ENCODE results near the gene ARHGAP10. TPM values are rescaled to one million over a fixed set of nuclear protein-coding genes. Genes with fewer than 3 reads are reported as not detected.

The ARHGAP10 gene
- total and polyA plus RNA-seq, 2 donors (not counting 1 experiment from before 2014, with no cell fraction given): 0.10 to 0.34 TPM

DNA sequence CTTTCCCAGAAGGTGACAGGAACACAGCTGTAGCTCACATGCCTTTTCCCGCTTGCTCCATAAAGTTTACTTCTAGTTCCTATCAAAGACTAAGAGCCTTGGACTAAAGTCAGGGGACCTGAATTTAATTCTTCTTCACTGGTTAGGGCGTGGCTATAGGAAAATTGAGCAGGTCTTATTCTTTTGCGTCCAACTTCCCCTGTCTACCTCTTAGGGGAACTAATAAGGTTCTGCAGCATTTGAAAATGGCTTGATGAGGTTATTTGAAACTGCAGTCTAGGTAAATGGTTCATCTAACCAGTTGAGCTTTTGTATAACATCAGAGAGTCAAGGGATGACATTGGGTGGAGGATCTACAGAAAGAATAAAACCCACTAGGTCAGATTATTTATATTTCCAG, 2.6 kb downstream of the ARHGAP10 start:
- Histone ChIP-seq H2AFZ (ENCODE audit: insufficient read depth, low read depth, low read length, poor library complexity, severe bottlenecking) (no peak overlapping the region), H3K9ac (ENCODE audit: low read length) (no peak overlapping the region), H3K79me2 (ENCODE audit: control insufficient read depth, insufficient read depth, low read length) (no peaks in the 10 kb centered on the region), H3K36me3 (replicated peaks in 1 of 2; ENCODE audit: control extremely low read depth in 1 of 2, control insufficient read depth in 1 of 2, extremely low read depth in 1 of 2, insufficient read depth in 2 of 2, low read length in 1 of 2) (no peaks in the 10 kb centered on the region), H3K27ac (ENCODE audit: low read length in 2 of 2) (no peak overlapping the region), H3K9me3 (ENCODE audit: control extremely low read depth in 1 of 3, control insufficient read depth in 2 of 3, insufficient read depth in 1 of 3, low read length in 2 of 3) (peaks cover 0 to 3% (median 0%) of the 10 kb centered on the region in 3 donors), H3K27me3 (replicated peaks in 1 of 4; ENCODE audit: control extremely low read depth in 1 of 4, control insufficient read depth in 3 of 4, insufficient read depth in 4 of 4, low read length in 3 of 4) (peaks cover 0 to 44% (median 26%) of the 10 kb centered on the region in 4 experiments), H3K4me1 (ENCODE audit: control insufficient read depth in 2 of 2, insufficient read depth in 2 of 2, low read length in 2 of 2) (peaks cover 16 to 22% of the 10 kb centered on the region in 2 donors), H4K20me1 (ENCODE audit: control insufficient read depth, insufficient read depth, low read length, poor library complexity, severe bottlenecking) (no peaks in the 10 kb centered on the region), H3K4me2 (replicated peaks; ENCODE audit: low read depth, low read length, poor library complexity, severe bottlenecking) (no peak overlapping the region), H3K4me3 (ENCODE audit: control extremely low read depth in 1 of 5, extremely low read depth in 1 of 5, insufficient read depth in 1 of 5, low read depth in 2 of 5, low read length in 4 of 5) (no peak overlapping the region)
- TF ChIP-seq EZH2 (IDR thresholded peaks at IDR 0.05; ENCODE audit: borderline replicate concordance, insufficient read depth, low read depth, low read length, poor library complexity, severe bottlenecking): no peak
- TF ChIP-seq, protein P1, sequence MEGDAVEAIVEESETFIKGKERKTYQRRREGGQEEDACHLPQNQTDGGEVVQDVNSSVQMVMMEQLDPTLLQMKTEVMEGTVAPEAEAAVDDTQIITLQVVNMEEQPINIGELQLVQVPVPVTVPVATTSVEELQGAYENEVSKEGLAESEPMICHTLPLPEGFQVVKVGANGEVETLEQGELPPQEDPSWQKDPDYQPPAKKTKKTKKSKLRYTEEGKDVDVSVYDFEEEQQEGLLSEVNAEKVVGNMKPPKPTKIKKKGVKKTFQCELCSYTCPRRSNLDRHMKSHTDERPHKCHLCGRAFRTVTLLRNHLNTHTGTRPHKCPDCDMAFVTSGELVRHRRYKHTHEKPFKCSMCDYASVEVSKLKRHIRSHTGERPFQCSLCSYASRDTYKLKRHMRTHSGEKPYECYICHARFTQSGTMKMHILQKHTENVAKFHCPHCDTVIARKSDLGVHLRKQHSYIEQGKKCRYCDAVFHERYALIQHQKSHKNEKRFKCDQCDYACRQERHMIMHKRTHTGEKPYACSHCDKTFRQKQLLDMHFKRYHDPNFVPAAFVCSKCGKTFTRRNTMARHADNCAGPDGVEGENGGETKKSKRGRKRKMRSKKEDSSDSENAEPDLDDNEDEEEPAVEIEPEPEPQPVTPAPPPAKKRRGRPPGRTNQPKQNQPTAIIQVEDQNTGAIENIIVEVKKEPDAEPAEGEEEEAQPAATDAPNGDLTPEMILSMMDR (IDR thresholded peaks at IDR 0.05): no peak
- CTCF ChIA-PET: interaction anchor here (1.1 kb wide), 1 partner anchor 145 kb away, joined by 4 read pairs; no protein-coding TSS in a partner anchor
- intact Hi-C loops (cut with micrococcal nuclease): no loop called here
- no CpG with 5 or more reads among the region's 3 CpGs for WGBS (ENCODE audit: insufficient coverage)
- ATAC-seq (ENCODE audit: low read depth): no peak
- no peak overlapping the region for H3K27ac Mint-ChIP-seq
- H3K4me1 Mint-ChIP-seq: peaks cover 17% of the 10 kb centered on the region
- H3K9me3 Mint-ChIP-seq (ENCODE audit: insufficient read depth): no peaks in the 10 kb centered on the region
- no peak for DNase-seq
- H3K4me3 Mint-ChIP-seq: no peak overlapping the region
- POLR2A ChIA-PET: no interaction called here
- peaks cover 49% of the 10 kb centered on the region for H3K27me3 Mint-ChIP-seq

- 100% methylated on average over 2 of the region's 6 CpGs for WGBS (ENCODE audit: insufficient coverage)
- H3K27ac Mint-ChIP-seq: no peak overlapping the region
- Histone ChIP-seq H4K20me1 (ENCODE audit: control insufficient read depth, insufficient read depth, low read length, poor library complexity, severe bottlenecking) (no peaks in the 10 kb centered on the region), H2AFZ (ENCODE audit: insufficient read depth, low read depth, low read length, poor library complexity, severe bottlenecking) (no peak overlapping the region), H3K27ac (ENCODE audit: low read length in 2 of 2) (no peak overlapping the region), H3K36me3 (replicated peaks in 1 of 2; ENCODE audit: control extremely low read depth in 1 of 2, control insufficient read depth in 1 of 2, extremely low read depth in 1 of 2, insufficient read depth in 2 of 2, low read length in 1 of 2) (no peaks in the 10 kb centered on the region), H3K27me3 (replicated peaks in 1 of 4; ENCODE audit: control extremely low read depth in 1 of 4, control insufficient read depth in 3 of 4, insufficient read depth in 4 of 4, low read length in 3 of 4) (peaks cover 0 to 44% (median 26%) of the 10 kb centered on the region in 4 experiments), H3K4me2 (replicated peaks; ENCODE audit: low read depth, low read length, poor library complexity, severe bottlenecking) (no peak overlapping the region), H3K4me3 (ENCODE audit: control extremely low read depth in 1 of 5, extremely low read depth in 1 of 5, insufficient read depth in 1 of 5, low read depth in 2 of 5, low read length in 4 of 5) (no peak overlapping the region), H3K79me2 (ENCODE audit: control insufficient read depth, insufficient read depth, low read length) (no peaks in the 10 kb centered on the region), H3K9me3 (ENCODE audit: control extremely low read depth in 1 of 3, control insufficient read depth in 2 of 3, insufficient read depth in 1 of 3, low read length in 2 of 3) (peaks cover 0 to 3% (median 0%) of the 10 kb centered on the region in 3 donors), H3K9ac (ENCODE audit: low read length) (no peak overlapping the region), H3K4me1 (ENCODE audit: control insufficient read depth in 2 of 2, insufficient read depth in 2 of 2, low read length in 2 of 2) (peaks cover 16 to 22% of the 10 kb centered on the region in 2 donors)
- ChIA-PET CTCF (no interaction called here), POLR2A (no interaction called here)
- DNase-seq (no peak), ATAC-seq (ENCODE audit: low read depth) (no peak)
- no peak overlapping the region for H3K4me3 Mint-ChIP-seq
- peaks cover 45% of the 10 kb centered on the region for H3K27me3 Mint-ChIP-seq
- intact Hi-C loops (cut with micrococcal nuclease): no loop called here
- no peaks in the 10 kb centered on the region for H3K9me3 Mint-ChIP-seq (ENCODE audit: insufficient read depth)
- no peak for TF ChIP-seq EZH2 (IDR thresholded peaks at IDR 0.05; ENCODE audit: borderline replicate concordance, insufficient read depth, low read depth, low read length, poor library complexity, severe bottlenecking)
- TF ChIP-seq, protein P1 (IDR thresholded peaks at IDR 0.05): no peak
- peaks cover 17% of the 10 kb centered on the region for H3K4me1 Mint-ChIP-seq
These were observed 3.8 kb downstream of the ARHGAP10 start for GRCh38 chr4:147735413-147736301.

Measured in B cell (primary cell).